OCI-LY1 (cell line): ENCODE results near the gene VDAC1.

Experiments
- H2AFZ ChIP-seq: fragments of 200-600 bp; sonication (generic), shearing (Covaris generic); 2 replicates; pipeline ENCODE4 v1.6.0; 2014; ENCODE audit warnings: antibody characterized with exemption, mild to moderate bottlenecking, low read length
- H3F3A ChIP-seq: fragments of 200-600 bp; sonication (generic), shearing (Covaris generic); 2 replicates; pipeline ENCODE4 v1.6.0; 2014; ENCODE audit warnings: mild to moderate bottlenecking, antibody characterized with exemption, low read length, moderate library complexity; ENCODE audit not compliant: insufficient read depth
- H3K27ac ChIP-seq: fragments of 200-600 bp; sonication (generic); 2 replicates; pipeline ENCODE4 v1.5.1; 2014; ENCODE audit warnings: low read length, mixed run types, mild to moderate bottlenecking, low read depth; ENCODE audit not compliant: poor library complexity, severe bottlenecking
- H3K27me3 ChIP-seq: fragments of 200-600 bp; sonication (generic); 2 replicates; pipeline ENCODE4 v1.6.0; 2014; ENCODE audit warnings: antibody characterized with exemption, mild to moderate bottlenecking, low read length, moderate library complexity; ENCODE audit not compliant: insufficient read depth
- H3K36me3 ChIP-seq: fragments of 200-600 bp; sonication (generic); 2 replicates; pipeline ENCODE4 v1.6.1; 2014; ENCODE audit warnings: mild to moderate bottlenecking, antibody characterized with exemption, low read length, moderate library complexity, mixed read lengths; ENCODE audit not compliant: insufficient read depth
- H3K4me1 ChIP-seq: fragments of 200-600 bp; sonication (generic); 2 replicates; pipeline ENCODE4 v1.5.1; 2014; ENCODE audit warnings: mild to moderate bottlenecking, low read length, moderate library complexity; ENCODE audit not compliant: insufficient read depth, severe bottlenecking
- H3K4me2 ChIP-seq: fragments of 200-600 bp; sonication (generic), shearing (Covaris generic); 2 replicates; pipeline ENCODE4 v1.6.1; 2014; ENCODE audit warnings: low read length
- H3K4me3 ChIP-seq: fragments of 200-600 bp; sonication (generic); 2 replicates; pipeline ENCODE4 v1.5.1; 2014; ENCODE audit warnings: low read length, low read depth, mild to moderate bottlenecking, mixed read lengths; ENCODE audit not compliant: poor library complexity, severe bottlenecking
- H3K79me2 ChIP-seq: fragments of 200-600 bp; shearing (Covaris generic); 2 replicates; pipeline ENCODE4 v1.6.1; 2016; ENCODE audit warnings: mixed run types, low read length, mixed read lengths; ENCODE audit not compliant: insufficient read depth
- H3K9ac ChIP-seq: fragments of 200-600 bp; sonication (generic), shearing (Covaris generic); 2 replicates; pipeline ENCODE4 v1.6.1; 2014; ENCODE audit warnings: mild to moderate bottlenecking, low read length, mixed read lengths
- H3K9me2 ChIP-seq: fragments of 200-600 bp; sonication (generic), shearing (Covaris generic); 2 replicates; pipeline ENCODE4 v1.6.1; 2014; ENCODE audit warnings: low read depth, mild to moderate bottlenecking, low read length, mixed read lengths
- H3K9me3 ChIP-seq: fragments of 200-600 bp; shearing (Covaris generic); 2 replicates; pipeline ENCODE4 v1.6.1; 2014; ENCODE audit warnings: low read length, mixed read lengths
- H4K20me1 ChIP-seq: fragments of 200-600 bp; sonication (generic), shearing (Covaris generic); 2 replicates; pipeline ENCODE4 v1.6.0; 2016; ENCODE audit warnings: mild to moderate bottlenecking, low read length; ENCODE audit not compliant: insufficient read depth
- EZH2 ChIP-seq: fragments of 200-600 bp; sonication (generic), shearing (Covaris generic); IDR thresholded peaks from 2 replicates; pipeline ENCODE4 v1.8.0; 2017; ENCODE audit warnings: borderline replicate concordance, mixed run types, mild to moderate bottlenecking, antibody characterized with exemption, low read length, moderate library complexity, mixed read lengths
- TF ChIP-seq, protein P1 (sequence below): fragments of 200-600 bp; sonication (generic), shearing (Covaris generic); IDR thresholded peaks from 2 replicates; pipeline ENCODE4 v1.5.1; 2017; ENCODE audit warnings: mild to moderate bottlenecking, antibody characterized with exemption, low read length, moderate library complexity, mixed read lengths

Gene VDAC1

DNA sequence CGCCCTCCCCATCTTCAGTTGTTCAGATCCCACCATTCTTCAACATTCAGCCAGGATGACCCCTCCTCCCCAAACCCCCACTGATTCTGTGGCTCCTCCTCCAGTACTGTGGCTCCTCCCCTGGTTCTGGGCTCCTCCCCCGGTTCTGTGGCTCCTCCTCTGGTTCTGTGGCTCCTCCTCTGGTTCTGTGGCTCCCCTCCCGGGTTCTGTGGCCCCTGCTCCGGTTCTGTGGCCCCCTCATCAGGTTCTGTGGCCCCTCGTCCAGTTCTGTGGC is 69.2 kb downstream of the VDAC1 start:
- Histone ChIP-seq H4K20me1 (no peaks in the 10 kb centered on the region), H3K9ac (no peak overlapping the region), H3K36me3 (no peaks in the 10 kb centered on the region), H3K79me2 (no peaks in the 10 kb centered on the region), H3K4me1 (peaks cover 6% of the 10 kb centered on the region), H3K4me3 (no peak overlapping the region), H3F3A (no peaks in the 10 kb centered on the region), H2AFZ (no peak overlapping the region), H3K27me3 (peaks cover 4% of the 10 kb centered on the region; the same call in 1 of the 2 replicates), H3K9me2 (no peaks in the 10 kb centered on the region), H3K4me2 (no peak overlapping the region), H3K9me3 (no peaks in the 10 kb centered on the region), H3K27ac (no peak overlapping the region)
- TF ChIP-seq, protein P1, sequence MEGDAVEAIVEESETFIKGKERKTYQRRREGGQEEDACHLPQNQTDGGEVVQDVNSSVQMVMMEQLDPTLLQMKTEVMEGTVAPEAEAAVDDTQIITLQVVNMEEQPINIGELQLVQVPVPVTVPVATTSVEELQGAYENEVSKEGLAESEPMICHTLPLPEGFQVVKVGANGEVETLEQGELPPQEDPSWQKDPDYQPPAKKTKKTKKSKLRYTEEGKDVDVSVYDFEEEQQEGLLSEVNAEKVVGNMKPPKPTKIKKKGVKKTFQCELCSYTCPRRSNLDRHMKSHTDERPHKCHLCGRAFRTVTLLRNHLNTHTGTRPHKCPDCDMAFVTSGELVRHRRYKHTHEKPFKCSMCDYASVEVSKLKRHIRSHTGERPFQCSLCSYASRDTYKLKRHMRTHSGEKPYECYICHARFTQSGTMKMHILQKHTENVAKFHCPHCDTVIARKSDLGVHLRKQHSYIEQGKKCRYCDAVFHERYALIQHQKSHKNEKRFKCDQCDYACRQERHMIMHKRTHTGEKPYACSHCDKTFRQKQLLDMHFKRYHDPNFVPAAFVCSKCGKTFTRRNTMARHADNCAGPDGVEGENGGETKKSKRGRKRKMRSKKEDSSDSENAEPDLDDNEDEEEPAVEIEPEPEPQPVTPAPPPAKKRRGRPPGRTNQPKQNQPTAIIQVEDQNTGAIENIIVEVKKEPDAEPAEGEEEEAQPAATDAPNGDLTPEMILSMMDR: no peak
- no peak for TF ChIP-seq EZH2

DNA sequence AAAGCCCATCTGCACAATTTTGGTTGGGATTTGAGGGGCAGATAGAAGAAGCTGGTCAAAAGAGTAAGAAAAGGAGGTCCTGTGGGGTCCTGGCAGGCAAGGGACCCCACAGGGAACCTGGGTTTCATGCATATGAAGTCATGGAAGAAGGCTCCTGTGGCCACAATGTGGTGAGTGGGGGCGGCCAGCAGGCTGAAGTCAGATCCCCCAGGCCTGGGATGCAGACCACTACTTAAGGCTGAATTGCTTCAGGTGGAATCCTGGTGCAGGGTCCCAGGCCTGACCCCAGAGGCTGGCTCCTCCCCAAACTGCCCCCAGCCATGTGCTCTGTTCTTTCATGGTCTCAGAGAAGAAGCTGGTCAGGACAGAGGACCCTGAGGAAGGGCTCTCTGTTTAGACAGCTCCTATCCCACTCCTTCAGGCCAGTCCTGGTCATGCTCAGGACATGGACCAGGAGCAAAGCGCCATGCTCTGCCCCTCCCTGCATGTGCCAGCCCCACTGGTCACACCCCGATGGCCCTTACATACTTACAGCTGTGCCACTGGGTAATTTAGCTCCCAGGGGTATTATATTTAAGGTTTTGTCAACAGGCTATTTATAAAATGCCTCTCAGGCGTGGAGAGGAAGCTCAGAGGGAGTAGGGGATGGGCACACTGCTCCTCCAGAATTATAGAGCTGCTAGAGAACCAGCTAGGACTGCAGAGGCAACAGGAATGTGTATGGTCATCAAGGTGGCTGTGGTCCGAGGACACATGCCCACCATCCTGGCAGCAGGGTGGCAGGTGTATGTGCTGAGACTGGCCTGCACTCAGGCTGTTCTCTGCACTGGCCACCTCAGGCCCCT is 69.7 kb downstream of the VDAC1 start:
- Histone ChIP-seq H3K36me3 (no peaks in the 10 kb centered on the region), H3F3A (no peaks in the 10 kb centered on the region), H3K4me3 (no peak overlapping the region), H3K27me3 (peaks cover 4% of the 10 kb centered on the region; the same call in 1 of the 2 replicates), H3K9me2 (no peaks in the 10 kb centered on the region), H3K4me1 (peaks cover 6% of the 10 kb centered on the region), H3K27ac (no peak overlapping the region), H3K4me2 (no peak overlapping the region), H3K9me3 (no peaks in the 10 kb centered on the region), H3K79me2 (no peaks in the 10 kb centered on the region), H2AFZ (no peak overlapping the region), H4K20me1 (no peaks in the 10 kb centered on the region), H3K9ac (no peak overlapping the region)
- TF ChIP-seq EZH2: no peak
- TF ChIP-seq, protein P1: no peak

DNA sequence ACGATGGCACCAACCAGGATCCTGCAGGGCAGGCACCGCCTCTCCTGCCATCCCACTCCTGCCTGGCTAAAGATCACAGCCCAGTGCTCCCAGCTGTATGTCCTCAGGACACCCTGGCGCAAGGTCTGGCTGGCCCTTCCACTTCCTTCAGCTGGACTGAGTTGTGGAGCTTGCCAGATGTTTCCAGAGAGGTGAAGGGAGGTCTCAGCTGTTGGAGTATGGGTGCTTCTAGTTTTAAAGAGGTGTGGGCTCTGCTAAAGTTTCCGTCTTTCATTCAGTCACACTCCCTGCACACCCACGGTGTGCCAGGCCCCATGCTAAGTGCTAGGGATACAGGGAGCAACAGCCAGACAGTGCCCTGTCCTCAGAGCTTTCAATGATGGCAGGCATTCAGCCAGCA is 70.5 kb downstream of the VDAC1 start:
- Histone ChIP-seq H4K20me1 (no peaks in the 10 kb centered on the region), H3K9me3 (no peaks in the 10 kb centered on the region), H2AFZ (no peak overlapping the region), H3K9me2 (no peaks in the 10 kb centered on the region), H3F3A (no peaks in the 10 kb centered on the region), H3K27me3 (peaks cover 4% of the 10 kb centered on the region; the same call in 1 of the 2 replicates), H3K9ac (no peak overlapping the region), H3K36me3 (no peaks in the 10 kb centered on the region), H3K4me2 (no peak overlapping the region), H3K4me1 (peaks cover 6% of the 10 kb centered on the region), H3K4me3 (no peak overlapping the region), H3K79me2 (no peaks in the 10 kb centered on the region), H3K27ac (no peak overlapping the region)
- TF ChIP-seq, protein P1: no peak
- TF ChIP-seq EZH2: no peak
